ENCODE measurements around the gene ARPP21. TPM values are rescaled to one million over a fixed set of nuclear protein-coding genes. Genes with fewer than 3 reads are reported as not detected.

ARPP21 gene
- total RNA-seq, 3 donors from 2014 or later: 0.29 to 1.9 (median 0.46) TPM

DNA sequence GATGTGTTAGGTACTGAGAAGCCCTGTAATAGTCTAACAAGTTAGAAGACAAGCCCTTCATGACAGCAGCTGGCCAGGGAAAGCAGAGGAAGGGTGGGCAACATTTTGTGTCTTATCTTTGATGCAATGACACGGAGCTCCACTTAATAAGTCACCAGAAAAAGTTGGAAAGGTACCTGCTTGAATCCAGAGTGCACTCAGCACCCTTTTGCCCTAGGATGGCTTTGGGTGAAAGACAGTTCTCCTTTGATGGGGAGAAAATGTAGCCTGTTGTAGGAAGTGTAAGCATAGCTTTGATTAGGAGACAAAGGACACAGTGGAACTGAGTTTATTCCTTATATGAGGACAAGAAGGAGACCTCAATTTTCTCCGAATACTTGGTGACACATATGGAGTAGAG is 137.0 kb downstream of the ARPP21 start:
- Histone ChIP-seq H3K4me1 (ENCODE audit: low read depth) (no peaks in the 10 kb centered on the region), H3K36me3 (ENCODE audit: low read depth) (no peaks in the 10 kb centered on the region), H3K4me3 (no peak overlapping the region), H3K9me3 (no peaks in the 10 kb centered on the region)
- TF ChIP-seq, protein P1, sequence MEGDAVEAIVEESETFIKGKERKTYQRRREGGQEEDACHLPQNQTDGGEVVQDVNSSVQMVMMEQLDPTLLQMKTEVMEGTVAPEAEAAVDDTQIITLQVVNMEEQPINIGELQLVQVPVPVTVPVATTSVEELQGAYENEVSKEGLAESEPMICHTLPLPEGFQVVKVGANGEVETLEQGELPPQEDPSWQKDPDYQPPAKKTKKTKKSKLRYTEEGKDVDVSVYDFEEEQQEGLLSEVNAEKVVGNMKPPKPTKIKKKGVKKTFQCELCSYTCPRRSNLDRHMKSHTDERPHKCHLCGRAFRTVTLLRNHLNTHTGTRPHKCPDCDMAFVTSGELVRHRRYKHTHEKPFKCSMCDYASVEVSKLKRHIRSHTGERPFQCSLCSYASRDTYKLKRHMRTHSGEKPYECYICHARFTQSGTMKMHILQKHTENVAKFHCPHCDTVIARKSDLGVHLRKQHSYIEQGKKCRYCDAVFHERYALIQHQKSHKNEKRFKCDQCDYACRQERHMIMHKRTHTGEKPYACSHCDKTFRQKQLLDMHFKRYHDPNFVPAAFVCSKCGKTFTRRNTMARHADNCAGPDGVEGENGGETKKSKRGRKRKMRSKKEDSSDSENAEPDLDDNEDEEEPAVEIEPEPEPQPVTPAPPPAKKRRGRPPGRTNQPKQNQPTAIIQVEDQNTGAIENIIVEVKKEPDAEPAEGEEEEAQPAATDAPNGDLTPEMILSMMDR (IDR thresholded peaks at IDR 0.05): no peak
- DNase-seq: no peak
- no peak for ATAC-seq
- intact Hi-C loops (cut with DNase I, micrococcal nuclease): no loop called here

DNA sequence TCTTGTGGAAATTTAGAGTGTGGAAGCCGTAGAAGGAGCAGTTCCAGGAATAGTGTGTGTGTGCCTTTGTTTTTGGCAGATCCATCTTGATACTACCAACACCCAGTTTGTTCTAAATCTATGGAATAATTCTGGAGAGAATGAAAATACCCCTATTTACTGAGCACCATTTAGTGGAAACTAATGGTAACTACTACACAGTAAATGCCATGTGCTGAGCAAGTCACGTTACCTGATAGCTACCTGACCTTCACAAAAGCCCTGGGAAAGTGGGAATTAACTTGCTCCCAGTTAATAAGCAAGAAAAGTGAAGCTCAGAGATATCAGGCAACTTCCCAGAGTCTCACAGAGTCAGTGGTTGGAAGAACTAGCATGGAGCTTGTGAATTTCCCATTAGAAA is 137.7 kb downstream of the ARPP21 start:
- ATAC-seq (no peak), DNase-seq (no peak)
- no peaks in the 10 kb centered on the region for H3K36me3 ChIP-seq (ENCODE audit: low read depth)
- TF ChIP-seq, protein P1 (IDR thresholded peaks at IDR 0.05): no peak
- no peak overlapping the region for H3K4me3 ChIP-seq
- no peaks in the 10 kb centered on the region for H3K4me1 ChIP-seq (ENCODE audit: low read depth)
- H3K9me3 ChIP-seq: no peaks in the 10 kb centered on the region
- intact Hi-C loops (cut with DNase I, micrococcal nuclease): no loop called here

GRCh38 chr3:35777563-35778554 is 138.5 kb downstream of the ARPP21 start:
- TF ChIP-seq, protein P1 (IDR thresholded peaks at IDR 0.05): no peak
- no peak for ATAC-seq
- DNase-seq: no peak
- intact Hi-C loops (cut with DNase I, micrococcal nuclease): no loop called here
- H3K4me3 ChIP-seq: no peak overlapping the region
- no peaks in the 10 kb centered on the region for H3K9me3 ChIP-seq
- no peaks in the 10 kb centered on the region for H3K4me1 ChIP-seq (ENCODE audit: low read depth)
- H3K36me3 ChIP-seq (ENCODE audit: low read depth): no peaks in the 10 kb centered on the region

DNA sequence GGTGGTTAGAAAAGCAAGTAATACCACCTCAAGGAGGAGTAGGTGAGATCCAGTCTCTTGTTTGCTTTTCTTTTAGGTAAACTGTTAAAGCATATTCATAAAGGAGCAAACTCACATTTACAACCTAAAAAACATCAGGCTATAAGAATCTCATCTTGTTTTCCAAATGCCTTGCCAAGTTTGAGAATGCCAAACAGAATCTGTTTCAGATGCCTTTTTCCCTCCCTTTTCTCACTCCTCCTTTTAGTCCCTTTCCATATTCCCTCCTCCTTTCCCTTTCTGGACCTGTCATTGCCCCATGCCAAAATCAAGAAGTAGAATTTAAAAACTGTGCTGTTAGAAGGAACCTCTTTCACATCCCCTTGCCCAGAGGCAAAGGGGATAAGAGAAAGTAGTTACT is 140.3 kb downstream of the ARPP21 start:
- no peaks in the 10 kb centered on the region for H3K36me3 ChIP-seq (ENCODE audit: low read depth)
- H3K4me3 ChIP-seq: no peak overlapping the region
- no peak for ATAC-seq
- TF ChIP-seq, protein P1 (IDR thresholded peaks at IDR 0.05): no peak
- H3K9me3 ChIP-seq: no peaks in the 10 kb centered on the region
- intact Hi-C loops (cut with DNase I, micrococcal nuclease): no loop called here
- H3K4me1 ChIP-seq (ENCODE audit: low read depth): no peaks in the 10 kb centered on the region
- no peak for DNase-seq

DNA sequence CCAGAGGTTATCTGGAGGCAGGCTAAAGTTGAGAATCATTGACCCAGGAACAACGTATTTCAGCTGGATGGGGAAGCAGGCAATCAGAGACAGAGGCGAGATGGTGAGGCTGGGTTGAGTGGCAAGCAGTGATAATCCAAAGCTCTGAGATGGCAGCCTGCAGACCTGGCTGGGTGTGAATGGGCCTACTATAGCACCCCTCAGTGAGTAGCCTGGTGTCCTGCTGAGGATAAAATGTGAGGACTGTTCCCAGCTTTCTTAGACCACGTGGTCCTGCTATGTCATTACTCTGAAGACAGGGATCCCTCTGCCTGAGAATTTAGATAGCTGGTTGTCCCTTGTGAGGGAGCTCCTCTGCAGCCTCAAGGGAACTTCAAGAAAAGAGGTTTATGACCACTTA is 141.5 kb downstream of the ARPP21 start:
- DNase-seq (no peak), ATAC-seq (no peak)
- TF ChIP-seq, protein P1 (IDR thresholded peaks at IDR 0.05): no peak
- no peaks in the 10 kb centered on the region for H3K36me3 ChIP-seq (ENCODE audit: low read depth)
- H3K9me3 ChIP-seq: no peaks in the 10 kb centered on the region
- H3K4me3 ChIP-seq: no peak overlapping the region
- no peaks in the 10 kb centered on the region for H3K4me1 ChIP-seq (ENCODE audit: low read depth)
- intact Hi-C loops (cut with DNase I, micrococcal nuclease): no loop called here
